ENCODE results near the gene DDX24.

Gene DDX24

GRCh38 chr14:94051115-94051514, 29.9 kb downstream of the DDX24 start:
- TF ChIP-seq CTCF (IDR thresholded peaks at IDR 0.05; ENCODE audit: control insufficient read depth, extremely low read depth, insufficient read depth) = peak; percentile 63
- no peak for DNase-seq (ENCODE audit: low read depth)
- H3K4me3 ChIP-seq (ENCODE audit: low read depth, low read length) = no peak overlapping the region

- TF ChIP-seq CTCF (IDR thresholded peaks at IDR 0.05; ENCODE audit: control insufficient read depth, extremely low read depth, insufficient read depth) = no peak
- no peak overlapping the region for H3K4me3 ChIP-seq (ENCODE audit: low read depth, low read length)
- no peak for DNase-seq (ENCODE audit: low read depth)
Measured at GRCh38 chr14:94050231-94050880, 30.6 kb downstream of the DDX24 start.

- TF ChIP-seq CTCF (IDR thresholded peaks at IDR 0.05; ENCODE audit: control insufficient read depth, extremely low read depth, insufficient read depth) = no peak
- no peak for DNase-seq (ENCODE audit: low read depth)
- no peak overlapping the region for H3K4me3 ChIP-seq (ENCODE audit: low read depth, low read length)
Measured at GRCh38 chr14:94049625-94050023, 31.4 kb downstream of the DDX24 start.

GRCh38 chr14:94048691-94049624, 32.0 kb downstream of the DDX24 start:
- no peak for DNase-seq (ENCODE audit: low read depth)
- H3K4me3 ChIP-seq (ENCODE audit: low read depth, low read length) = no peak overlapping the region
- no peak for TF ChIP-seq CTCF (IDR thresholded peaks at IDR 0.05; ENCODE audit: control insufficient read depth, extremely low read depth, insufficient read depth)

GRCh38 chr14:94047581-94047980, 33.4 kb downstream of the DDX24 start:
- no peak for DNase-seq (ENCODE audit: low read depth)
- no peak for TF ChIP-seq CTCF (IDR thresholded peaks at IDR 0.05; ENCODE audit: control insufficient read depth, extremely low read depth, insufficient read depth)
- H3K4me3 ChIP-seq (ENCODE audit: low read depth, low read length) = no peak overlapping the region

GRCh38 chr14:94046696-94047250, 34.2 kb downstream of the DDX24 start:
- DNase-seq (ENCODE audit: low read depth) = no peak
- no peak overlapping the region for H3K4me3 ChIP-seq (ENCODE audit: low read depth, low read length)
- no peak for TF ChIP-seq CTCF (IDR thresholded peaks at IDR 0.05; ENCODE audit: control insufficient read depth, extremely low read depth, insufficient read depth)

Measured in LNCaP clone FGC (cell line).